Uterus (tissue), 2 donors: ENCODE data around the gene MTIF3.

ENCODE experiments used
- POLR2A ChIP-seq, 2 donors: fragments of 450-650 bp; IDR thresholded peaks; one replicate each; pipeline ENCODE4 v1.6.1; 2016; ENCODE audit warnings: antibody characterized with exemption in 2 of 2, mild to moderate bottlenecking in 1 of 2, moderate library complexity in 1 of 2
- TF ChIP-seq, protein P1 (sequence below), 4 experiments: fragments of 200-600 bp in 2 of 4; fragments of 450-650 bp in 2 of 4; sonication (generic) in 2 of 4; IDR thresholded peaks; one replicate each; pipeline ENCODE4 v1.5.1; 2016 to 2019; ENCODE audit warnings: antibody characterized with exemption in 4 of 4, mild to moderate bottlenecking in 2 of 4, moderate library complexity in 1 of 4

DNA sequence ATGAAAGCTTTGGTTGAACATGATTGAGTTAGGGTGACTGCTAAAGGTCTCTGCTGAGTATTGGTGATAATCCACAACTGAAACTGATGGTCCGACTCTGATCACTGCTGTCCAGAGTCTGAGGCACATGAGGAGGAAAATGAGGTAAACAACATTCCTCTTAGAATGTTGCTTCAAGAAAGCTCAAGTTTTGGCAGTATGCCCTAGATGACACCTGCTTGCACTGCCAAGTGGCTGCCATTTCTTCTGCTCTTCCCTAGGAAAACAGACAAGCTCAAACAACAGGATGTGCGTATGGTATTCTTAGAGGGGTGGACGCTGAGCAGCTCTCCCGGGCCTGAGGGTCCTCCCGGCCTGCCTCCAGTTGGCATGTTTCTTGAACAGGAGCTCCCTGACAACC, 15.2 kb upstream of the MTIF3 start:
- TF ChIP-seq, protein P1, sequence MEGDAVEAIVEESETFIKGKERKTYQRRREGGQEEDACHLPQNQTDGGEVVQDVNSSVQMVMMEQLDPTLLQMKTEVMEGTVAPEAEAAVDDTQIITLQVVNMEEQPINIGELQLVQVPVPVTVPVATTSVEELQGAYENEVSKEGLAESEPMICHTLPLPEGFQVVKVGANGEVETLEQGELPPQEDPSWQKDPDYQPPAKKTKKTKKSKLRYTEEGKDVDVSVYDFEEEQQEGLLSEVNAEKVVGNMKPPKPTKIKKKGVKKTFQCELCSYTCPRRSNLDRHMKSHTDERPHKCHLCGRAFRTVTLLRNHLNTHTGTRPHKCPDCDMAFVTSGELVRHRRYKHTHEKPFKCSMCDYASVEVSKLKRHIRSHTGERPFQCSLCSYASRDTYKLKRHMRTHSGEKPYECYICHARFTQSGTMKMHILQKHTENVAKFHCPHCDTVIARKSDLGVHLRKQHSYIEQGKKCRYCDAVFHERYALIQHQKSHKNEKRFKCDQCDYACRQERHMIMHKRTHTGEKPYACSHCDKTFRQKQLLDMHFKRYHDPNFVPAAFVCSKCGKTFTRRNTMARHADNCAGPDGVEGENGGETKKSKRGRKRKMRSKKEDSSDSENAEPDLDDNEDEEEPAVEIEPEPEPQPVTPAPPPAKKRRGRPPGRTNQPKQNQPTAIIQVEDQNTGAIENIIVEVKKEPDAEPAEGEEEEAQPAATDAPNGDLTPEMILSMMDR (IDR thresholded peaks at IDR 0.05), result no peak
- TF ChIP-seq POLR2A (IDR thresholded peaks at IDR 0.05), result no peak
